HepG2 (cell line): ENCODE data around the gene CPED1.

Source experiments
- FOXC1 ChIP-seq: sonication (generic); formaldehyde crosslinking; IDR thresholded peaks from 2 replicates; pipeline ENCODE4 v1.8.0; 2022; ENCODE audit warnings: mild to moderate bottlenecking, missing genetic modification reagents, borderline replicate concordance
- HDAC6 ChIP-seq: fragments of 200-600 bp; sonication (generic); IDR thresholded peaks from 2 replicates; pipeline ENCODE4 v1.7.0; 2017; ENCODE audit warnings: mild to moderate bottlenecking, antibody characterized with exemption, low read length, low read depth
- NONO ChIP-seq, 2 experiments: fragments of 450-650 bp in 1 of 2; sonication (generic) in 1 of 2; formaldehyde crosslinking in 1 of 2; IDR thresholded peaks in 1 of 2; conservative IDR thresholded peaks in 1 of 2; 2 replicates each; pipeline versions ENCODE4 v1.6.1 to v1.8.0; 2017 to 2022; ENCODE audit warnings: mild to moderate bottlenecking in 1 of 2, missing genetic modification reagents in 1 of 2, moderate library complexity in 1 of 2
- POLR2AphosphoS5 ChIP-seq: IDR thresholded peaks from 2 replicates; pipeline ENCODE4 v1.6.1; 2012; ENCODE audit warnings: low read depth, low read length
- RAD21 ChIP-seq: fragments of 450-650 bp; formaldehyde crosslinking; IDR thresholded peaks from 2 replicates; pipeline ENCODE4 v1.5.0; 2020; ENCODE audit warnings: mild to moderate bottlenecking
- ZFP36 ChIP-seq: fragments of 150-350 bp; IDR thresholded peaks from 2 replicates; pipeline ENCODE4 v1.6.1; 2018; ENCODE audit warnings: borderline replicate concordance, low read length, low read depth; ENCODE audit not compliant: partially characterized antibody
- ZNF558 ChIP-seq: sonication (generic); formaldehyde crosslinking; IDR thresholded peaks from 2 replicates; pipeline ENCODE4 v1.9.0; 2022; ENCODE audit warnings: mild to moderate bottlenecking, missing genetic modification reagents, borderline replicate concordance
- ZNF629 ChIP-seq: sonication (generic); formaldehyde crosslinking; conservative IDR thresholded peaks from 2 replicates; pipeline ENCODE4 v1.5.0; 2020; ENCODE audit warnings: missing genetic modification reagents

GRCh38 chr7:121080257-121080912 lies 91.9 kb downstream of the CPED1 start:
- no peak for TF ChIP-seq ZFP36
- TF ChIP-seq ZNF558 = no peak
- TF ChIP-seq POLR2AphosphoS5 = no peak
- TF ChIP-seq FOXC1 = no peak
- TF ChIP-seq HDAC6 = no peak
- no peak for TF ChIP-seq NONO (IDR thresholded peaks at IDR 0.05)
- no peak for TF ChIP-seq NONO (CRISPR knock-in tag; conservative IDR thresholded peaks at IDR 0.05)
- no peak for TF ChIP-seq ZNF629 (CRISPR knock-in tag)
- no peak for TF ChIP-seq RAD21 (CRISPR knock-in tag)
